Astrocyte (in vitro differentiated cells and primary cell): ENCODE measurements around the gene REC114. TPM values are rescaled to one million over a fixed set of nuclear protein-coding genes. Genes with fewer than 3 reads are reported as not detected.

Experiments
- DNase-seq: peaks from one replicate; pipeline ENCODE4 v3.0.0-alpha.2; 2010; ENCODE audit warnings: low read depth
- FAIRE-seq: peaks from 2 replicates; lab custom pipeline; 2011; peaks lifted over from hg19 to GRCh38; lab: Jason Lieb, UNC
- H2AFZ ChIP-seq: 2 replicates; pipeline ENCODE4 v1.6.0; 2012; ENCODE audit warnings: low read depth, low read length, inconsistent platforms
- H3K27ac ChIP-seq: 2 replicates; pipeline ENCODE4 v1.5.1; 2011; ENCODE audit warnings: low read depth, low read length, inconsistent platforms
- H3K27me3 ChIP-seq: 2 replicates; pipeline ENCODE4 v1.6.0; 2011; ENCODE audit warnings: low read length, inconsistent platforms; ENCODE audit not compliant: insufficient read depth
- H3K36me3 ChIP-seq: 2 replicates; pipeline ENCODE4 v1.5.1; 2011; ENCODE audit warnings: low read length, inconsistent platforms; ENCODE audit not compliant: insufficient read depth
- H3K4me1 ChIP-seq: 2 replicates; pipeline ENCODE4 v1.5.1; 2011; ENCODE audit warnings: low read length, inconsistent platforms; ENCODE audit not compliant: insufficient read depth
- H3K4me2 ChIP-seq: 2 replicates; pipeline ENCODE4 v1.6.0; 2012; ENCODE audit warnings: low read length, inconsistent platforms
- H3K4me3 ChIP-seq: 2 replicates; pipeline ENCODE4 v1.5.1; 2011; ENCODE audit warnings: low read depth, mild to moderate bottlenecking, low read length, inconsistent platforms; ENCODE audit not compliant: insufficient read depth
- H3K79me2 ChIP-seq: 2 replicates; pipeline ENCODE4 v1.6.0; 2012; ENCODE audit warnings: mild to moderate bottlenecking, low read length, inconsistent platforms; ENCODE audit not compliant: insufficient read depth
- H3K9ac ChIP-seq: 2 replicates; pipeline ENCODE4 v1.6.0; 2012; ENCODE audit warnings: mild to moderate bottlenecking, low read length, inconsistent platforms
- H3K9me3 ChIP-seq: 2 replicates; pipeline ENCODE4 v1.5.1; 2012; ENCODE audit warnings: low read depth, mild to moderate bottlenecking, low read length, inconsistent platforms; ENCODE audit not compliant: insufficient read depth
- H4K20me1 ChIP-seq: 2 replicates; pipeline ENCODE4 v1.6.0; 2012; ENCODE audit warnings: low read length, inconsistent platforms; ENCODE audit not compliant: insufficient read depth
- H3K27ac Mint-ChIP-seq: one replicate; pipeline ENCODE4 v1.8.0; 2021; ENCODE audit warnings: mild to moderate bottlenecking, mixed read lengths; ENCODE audit not compliant: unreplicated experiment
- H3K27me3 Mint-ChIP-seq: one replicate; pipeline ENCODE4 v1.8.0; 2021; ENCODE audit warnings: low read depth, mixed read lengths; ENCODE audit not compliant: unreplicated experiment
- H3K36me3 Mint-ChIP-seq: one replicate; pipeline ENCODE4 v1.8.0; 2021; ENCODE audit warnings: low read depth, mixed read lengths; ENCODE audit not compliant: unreplicated experiment
- H3K4me1 Mint-ChIP-seq: one replicate; pipeline ENCODE4 v1.8.0; 2021; ENCODE audit warnings: low read depth, mixed read lengths; ENCODE audit not compliant: unreplicated experiment
- H3K4me3 Mint-ChIP-seq: one replicate; pipeline ENCODE4 v1.8.0; 2021; ENCODE audit warnings: mild to moderate bottlenecking, moderate library complexity, mixed read lengths; ENCODE audit not compliant: unreplicated experiment
- H3K9me3 Mint-ChIP-seq: one replicate; pipeline ENCODE4 v1.8.0; 2021; ENCODE audit warnings: mild to moderate bottlenecking, mixed read lengths; ENCODE audit not compliant: unreplicated experiment
- CTCF ChIP-seq: IDR thresholded peaks from 2 replicates; pipeline ENCODE4 v1.5.1; 2011; ENCODE audit warnings: low read depth, mild to moderate bottlenecking, inconsistent platforms, low read length, moderate library complexity; ENCODE audit not compliant: insufficient read depth
- EZH2 ChIP-seq: IDR thresholded peaks from 2 replicates; pipeline ENCODE4 v1.6.1; 2012; ENCODE audit warnings: mild to moderate bottlenecking, low read length, inconsistent platforms; ENCODE audit not compliant: insufficient read depth
- total RNA-seq: library from RNA; stranded (reverse); gene quantifications from 2 replicates; pipeline ENCODE4 v1.2.1, GENCODE V29; 2021

Gene REC114
- total RNA-seq, 1 donor from 2014 or later, result not detected

- H4K20me1 ChIP-seq, result peaks cover 80% of the 10 kb centered on the region
- no peaks in the 10 kb centered on the region for H3K79me2 ChIP-seq
- H3K36me3 ChIP-seq, result peaks cover 42% of the 10 kb centered on the region
- no peaks in the 10 kb centered on the region for H3K27me3 Mint-ChIP-seq
- no peak overlapping the region for H3K4me2 ChIP-seq
- H3K4me1 Mint-ChIP-seq, result peaks cover 11% of the 10 kb centered on the region
- H3K4me3 Mint-ChIP-seq, result no peak overlapping the region
- DNase-seq (no peak), FAIRE-seq (no peak)
- no peaks in the 10 kb centered on the region for H3K9me3 Mint-ChIP-seq
- H3K27ac ChIP-seq, result no peak overlapping the region
- no peaks in the 10 kb centered on the region for H3K27me3 ChIP-seq
- no peaks in the 10 kb centered on the region for H3K4me1 ChIP-seq
- no peak overlapping the region for H2AFZ ChIP-seq
- no peaks in the 10 kb centered on the region for H3K9me3 ChIP-seq
- H3K9ac ChIP-seq, result no peak overlapping the region
- H3K4me3 ChIP-seq, result no peak overlapping the region
- H3K36me3 Mint-ChIP-seq, result peaks cover 40% of the 10 kb centered on the region
- TF ChIP-seq CTCF (no peak), EZH2 (no peak)
- H3K27ac Mint-ChIP-seq, result no peak overlapping the region
These were observed 129.3 kb downstream of the REC114 start for GRCh38 chr15:73572296-73572695.

- no peak for TF ChIP-seq CTCF
- no peak for TF ChIP-seq EZH2
- H3K27ac Mint-ChIP-seq, result no peak overlapping the region
- no peaks in the 10 kb centered on the region for H3K27me3 Mint-ChIP-seq
- no peak overlapping the region for H3K4me2 ChIP-seq
- no peak overlapping the region for H3K4me3 ChIP-seq
- H3K36me3 Mint-ChIP-seq, result peaks cover 36% of the 10 kb centered on the region
- H3K27me3 ChIP-seq, result no peaks in the 10 kb centered on the region
- no peak overlapping the region for H2AFZ ChIP-seq
- no peaks in the 10 kb centered on the region for H3K4me1 ChIP-seq
- no peak overlapping the region for H3K9ac ChIP-seq
- no peaks in the 10 kb centered on the region for H3K9me3 Mint-ChIP-seq
- no peak overlapping the region for H3K4me3 Mint-ChIP-seq
- DNase-seq, result no peak
- H4K20me1 ChIP-seq, result peaks cover 78% of the 10 kb centered on the region
- no peak for FAIRE-seq
- H3K79me2 ChIP-seq, result peaks cover 1% of the 10 kb centered on the region
- H3K36me3 ChIP-seq, result peaks cover 42% of the 10 kb centered on the region
- no peaks in the 10 kb centered on the region for H3K9me3 ChIP-seq
- H3K4me1 Mint-ChIP-seq, result peaks cover 13% of the 10 kb centered on the region
- H3K27ac ChIP-seq, result no peak overlapping the region
These were observed 130.1 kb downstream of the REC114 start for GRCh38 chr15:73573037-73573436.

GRCh38 chr15:73573572-73573971 lies 130.6 kb downstream of the REC114 start:
- H3K9me3 ChIP-seq, result no peaks in the 10 kb centered on the region
- no peaks in the 10 kb centered on the region for H3K27me3 Mint-ChIP-seq
- H3K4me1 ChIP-seq, result no peaks in the 10 kb centered on the region
- no peak for FAIRE-seq
- TF ChIP-seq EZH2, result no peak
- TF ChIP-seq CTCF, result no peak
- no peak overlapping the region for H3K9ac ChIP-seq
- H3K27me3 ChIP-seq, result no peaks in the 10 kb centered on the region
- peak; percentile 23 for DNase-seq
- peaks cover 39% of the 10 kb centered on the region for H3K36me3 Mint-ChIP-seq
- no peak overlapping the region for H3K4me3 ChIP-seq
- H3K4me3 Mint-ChIP-seq, result no peak overlapping the region
- H3K9me3 Mint-ChIP-seq, result no peaks in the 10 kb centered on the region
- peaks cover 78% of the 10 kb centered on the region for H4K20me1 ChIP-seq
- no peak overlapping the region for H3K27ac ChIP-seq
- H3K36me3 ChIP-seq, result peaks cover 39% of the 10 kb centered on the region
- no peak overlapping the region for H3K27ac Mint-ChIP-seq
- peaks cover 13% of the 10 kb centered on the region for H3K4me1 Mint-ChIP-seq
- no peak overlapping the region for H2AFZ ChIP-seq
- H3K4me2 ChIP-seq, result no peak overlapping the region
- H3K79me2 ChIP-seq, result peaks cover 3% of the 10 kb centered on the region
